NCI-H345 treated with DMSO at 0.1 percent for 48 hours (cell line): ENCODE results near the gene UGCG.
"Not testable (repeated sequence)": the region's sequence is repeated elsewhere in the genome, so short reads cannot be mapped to it uniquely, and the experiment has no call there.

ENCODE experiments used
- DNase-seq: peaks from one replicate; lab custom pipeline; 2025; ENCODE audit not compliant: unreplicated experiment; lab: John Stamatoyannopoulos, UW

Gene UGCG

DNA sequence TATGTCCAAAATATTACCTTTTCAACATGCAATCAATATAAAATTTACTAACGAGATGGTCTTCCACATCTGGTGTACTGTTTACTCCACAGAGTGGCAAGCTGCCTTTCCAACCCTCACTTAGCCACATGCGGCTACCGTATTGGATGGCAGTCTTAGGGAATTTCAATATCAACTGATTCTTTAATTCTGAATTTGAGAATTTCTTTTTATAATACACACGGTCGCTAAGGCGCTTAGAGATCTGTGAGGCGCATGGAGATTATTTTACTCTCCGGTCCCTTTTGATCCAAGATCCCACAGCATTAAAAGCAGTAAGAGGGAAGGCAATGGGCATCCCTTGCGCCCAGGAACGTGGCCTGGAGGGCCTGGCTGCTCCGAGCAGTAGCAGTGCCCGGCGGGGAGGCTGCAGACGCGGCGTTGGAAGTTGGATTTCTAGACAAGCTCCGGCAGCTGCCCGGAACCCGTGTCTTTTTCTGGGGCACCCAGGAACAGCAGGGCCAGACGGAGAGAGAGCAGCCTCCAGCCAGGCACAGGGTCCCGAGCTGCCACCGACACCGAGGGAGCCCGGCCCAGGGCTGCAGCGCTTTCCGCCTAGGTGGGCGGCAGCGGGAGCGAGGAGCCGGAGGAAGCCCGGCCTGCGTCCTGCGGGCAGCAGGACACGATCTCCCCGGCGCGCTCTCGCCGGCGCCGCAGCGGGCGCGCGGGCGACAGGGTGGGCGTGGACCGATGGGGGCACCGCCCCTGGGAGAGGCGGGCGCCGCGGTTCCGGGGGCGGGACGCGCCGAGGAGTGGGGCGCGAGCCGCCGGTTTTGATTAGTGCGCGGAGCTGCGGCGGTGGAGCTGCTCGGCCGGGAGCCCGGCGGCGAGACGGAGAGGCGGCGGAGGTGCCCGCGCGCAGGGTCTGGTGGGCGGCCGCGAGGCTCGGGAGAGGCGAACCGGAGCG is at the start of gene UGCG:
Gene UGCG, plus strand, starts transcription at position 819 of the 946 bp plus-strand sequence. CDS start 402 bp downstream, outside the sequence.
- DNase-seq = peak; percentile 88

DNA sequence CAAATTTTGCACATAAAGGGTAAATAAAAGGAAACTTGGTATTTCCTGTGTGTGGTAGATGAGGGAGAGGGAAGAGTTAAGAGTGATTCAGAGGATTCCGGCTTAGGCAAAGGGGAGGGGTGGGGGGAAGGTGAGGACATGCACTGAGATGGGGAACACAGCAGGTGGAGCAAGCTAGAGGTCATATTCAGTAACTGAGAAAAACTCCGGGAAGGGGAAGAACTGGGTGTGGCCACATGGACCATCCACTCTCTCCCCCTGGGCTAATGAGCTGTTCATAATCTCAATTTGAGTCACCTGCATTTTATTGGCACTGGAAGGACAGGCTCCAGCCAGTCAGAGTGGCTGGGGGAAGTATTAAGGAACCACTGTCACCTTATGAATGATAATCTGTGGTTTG is 45.1 kb upstream of the UGCG start:
- no peak for DNase-seq

DNA sequence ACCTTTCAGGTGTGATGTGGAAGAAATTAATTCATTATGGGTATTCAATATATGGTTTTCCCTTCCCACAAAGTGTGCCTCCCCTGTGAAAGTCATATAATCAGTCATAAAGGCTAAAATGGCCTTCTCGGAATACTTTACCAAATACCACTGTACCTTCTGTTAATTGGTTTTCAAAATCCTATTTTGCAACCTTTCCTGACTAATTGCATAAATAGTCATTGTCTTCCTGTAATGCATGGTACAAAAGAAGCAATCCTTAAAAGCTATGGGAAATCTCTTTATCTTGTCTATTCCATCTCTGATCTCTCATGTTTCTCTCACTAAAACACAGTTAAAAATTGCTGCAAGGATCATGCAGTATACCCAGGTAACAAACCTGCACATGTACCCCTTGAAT is 44.3 kb upstream of the UGCG start:
- DNase-seq = no peak

DNA sequence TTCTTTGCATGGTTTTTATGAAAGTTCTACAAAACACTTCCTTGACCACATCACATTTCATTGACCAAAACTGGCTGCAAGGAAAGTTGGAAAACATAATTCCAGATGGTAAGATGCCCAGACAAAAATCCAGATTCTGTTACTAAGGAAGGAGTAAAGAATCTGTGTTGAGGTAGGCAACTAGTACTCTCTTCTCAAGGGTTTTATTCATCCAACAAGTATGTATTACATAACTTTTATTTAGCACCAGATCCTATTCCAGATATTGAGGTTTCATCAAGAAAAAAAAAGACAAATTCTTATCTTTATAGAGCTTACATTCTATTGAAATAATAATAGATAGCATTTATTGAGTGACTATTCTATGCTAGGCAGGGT is 43.2 kb upstream of the UGCG start:
- no peak for DNase-seq

DNA sequence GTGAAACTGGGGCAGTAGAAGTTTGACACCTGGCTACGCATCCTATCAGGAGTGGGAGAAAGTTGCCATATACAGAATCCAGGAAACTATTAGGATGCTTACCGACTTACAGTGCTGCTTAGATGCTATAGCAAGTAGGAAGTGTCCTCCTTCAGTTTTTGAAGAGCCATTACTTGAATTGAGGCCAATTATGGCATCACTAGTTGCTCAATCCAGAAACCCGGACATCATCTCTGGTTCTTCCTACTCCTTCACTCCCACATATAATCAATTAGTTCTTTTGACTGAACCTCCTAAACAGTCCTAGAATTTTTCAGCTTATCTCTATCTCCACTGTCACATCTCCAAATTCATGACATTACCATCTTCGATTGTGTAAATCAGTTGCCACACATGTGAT is 41.8 kb upstream of the UGCG start:
- no peak for DNase-seq

DNA sequence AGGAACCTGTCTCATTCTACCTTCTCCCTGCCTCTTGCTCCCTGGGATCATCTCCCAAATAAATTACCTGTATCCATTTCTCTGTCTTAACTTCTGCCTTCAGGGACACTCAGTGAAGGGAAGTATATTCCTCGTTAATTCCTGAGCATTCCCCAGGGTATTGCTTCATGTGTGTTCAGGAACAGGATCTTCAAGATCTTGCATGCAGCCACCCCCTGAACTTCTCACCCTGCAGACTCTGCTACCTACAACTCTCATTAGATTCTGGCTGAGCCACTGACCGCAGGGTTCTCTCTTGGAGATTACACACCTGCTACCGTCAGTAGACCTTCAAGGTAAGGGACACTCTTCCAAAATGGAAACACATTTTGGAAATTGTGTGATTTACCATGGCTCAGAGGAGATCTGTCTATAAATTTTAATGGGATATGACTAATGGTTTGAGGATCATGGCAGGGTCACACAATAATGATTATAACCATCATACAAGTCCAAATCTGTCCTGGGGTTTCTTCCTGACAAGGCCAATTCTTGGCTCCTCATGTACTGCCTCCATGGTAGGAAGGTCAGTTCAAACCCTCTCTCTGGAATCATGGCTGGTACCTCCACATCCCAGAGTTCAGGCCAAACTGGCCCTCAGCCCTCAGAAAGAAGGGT is 38.9 kb upstream of the UGCG start:
- no peak for DNase-seq

DNA sequence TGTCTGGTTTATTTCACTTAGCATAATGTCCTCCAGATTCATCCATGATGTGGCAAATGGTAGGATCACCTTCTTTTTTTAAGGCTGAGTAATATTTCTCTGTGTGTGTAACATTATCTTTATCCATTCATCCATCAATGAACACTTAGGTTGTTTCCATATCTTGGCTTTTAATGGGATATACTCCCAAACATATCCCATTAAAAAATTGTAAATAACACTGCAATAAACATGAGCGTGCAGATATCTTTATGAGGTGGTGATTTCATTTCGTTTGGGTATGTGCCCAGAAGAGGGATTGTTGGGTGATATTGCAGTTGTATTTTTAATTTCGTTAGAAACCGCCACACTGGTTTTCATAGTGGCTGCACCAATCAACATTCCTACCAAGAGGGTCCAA is 36.2 kb upstream of the UGCG start:
- DNase-seq = no peak

DNA sequence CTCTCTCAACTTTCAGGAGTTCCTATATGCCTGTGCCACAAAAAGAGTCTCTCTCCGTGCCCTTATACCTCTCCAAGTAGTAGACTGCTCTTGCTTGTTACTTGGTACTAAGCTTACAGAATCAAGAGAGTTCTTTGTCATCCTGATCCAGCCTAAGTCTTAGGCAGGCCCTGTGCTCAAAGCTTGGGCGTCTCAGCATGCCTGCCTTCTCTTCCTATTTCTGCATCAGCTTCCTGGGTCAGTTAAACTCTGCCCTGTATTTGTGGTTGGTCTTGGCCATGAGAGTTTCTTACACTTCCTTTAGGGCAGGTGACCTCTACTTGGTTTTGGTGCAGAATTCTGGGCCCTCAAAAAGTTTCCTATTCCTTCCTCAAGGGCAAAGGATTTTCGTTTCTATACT is 33.0 kb upstream of the UGCG start:
- DNase-seq = no peak

DNA sequence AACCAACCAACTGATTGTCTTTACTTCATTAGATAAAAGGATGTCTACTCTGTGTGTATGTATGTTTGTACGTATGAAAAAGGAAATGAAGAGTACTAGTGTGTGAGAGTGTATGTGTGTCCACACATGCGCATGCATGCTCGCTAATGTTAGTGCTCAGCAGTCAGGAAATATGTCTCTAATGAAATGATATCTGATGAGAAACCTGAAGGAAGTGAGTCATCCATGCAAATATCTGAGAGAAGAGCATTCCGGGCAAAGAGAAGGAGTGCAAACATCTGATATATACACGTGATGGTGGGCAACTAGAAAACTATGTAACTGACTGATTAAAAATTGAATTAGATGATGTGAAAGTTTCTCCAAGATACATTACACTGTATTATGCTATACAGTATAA is 29.6 kb upstream of the UGCG start:
- DNase-seq = no peak

DNA sequence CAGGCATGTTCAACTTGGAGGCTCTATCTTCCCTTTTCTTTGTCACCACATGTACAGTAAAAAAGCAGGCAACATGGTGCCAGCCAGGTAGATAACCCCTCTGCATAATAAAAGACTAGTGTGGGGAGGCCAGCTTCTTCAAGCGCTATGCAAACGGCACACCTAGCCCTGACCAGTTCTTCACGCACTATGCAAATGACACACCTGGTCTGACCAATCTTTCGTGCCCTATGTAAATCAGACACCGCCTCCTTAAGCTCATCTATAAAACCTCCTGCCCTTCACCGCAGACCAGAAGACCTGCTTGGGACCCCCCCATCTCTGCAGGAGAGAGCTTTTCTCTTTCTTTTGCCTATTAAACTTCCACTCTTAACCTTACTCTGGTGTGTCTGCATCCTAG is 28.1 kb upstream of the UGCG start:
- no peak for DNase-seq

DNA sequence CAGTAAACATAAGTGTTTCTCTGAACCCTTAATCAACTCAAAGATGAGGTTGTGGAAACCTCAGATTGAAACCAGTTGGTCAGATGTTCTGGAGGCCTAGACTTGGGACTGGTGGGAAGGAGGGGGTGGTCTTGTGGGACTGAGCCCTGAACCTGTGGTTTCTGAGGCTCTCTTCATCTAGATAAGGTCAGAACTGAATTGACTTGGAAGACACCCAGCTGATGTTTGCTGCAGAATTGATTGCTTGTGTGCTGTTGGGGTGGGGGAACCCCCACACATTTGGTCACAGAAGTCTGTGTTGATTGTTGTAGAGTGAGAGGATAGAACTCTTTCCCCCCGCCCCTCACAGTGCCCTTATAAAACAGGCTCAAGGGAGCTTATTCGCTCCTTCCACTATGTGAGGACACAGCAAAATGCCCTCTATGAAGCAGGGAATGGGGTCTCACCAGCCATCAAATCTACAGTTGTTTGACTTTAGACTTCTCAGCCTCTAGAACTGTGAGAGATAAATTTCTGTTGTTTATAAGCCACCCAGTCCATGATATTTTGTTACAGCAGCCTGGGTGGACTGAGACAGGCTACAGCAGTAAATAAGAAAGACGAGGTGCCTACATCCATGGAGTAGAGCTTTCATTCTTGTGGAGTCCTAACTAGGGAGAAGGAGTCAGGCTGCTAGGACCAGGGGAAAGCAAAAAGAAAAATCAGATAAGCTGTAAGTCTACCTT is 25.7 kb upstream of the UGCG start:
- DNase-seq = no peak

DNA sequence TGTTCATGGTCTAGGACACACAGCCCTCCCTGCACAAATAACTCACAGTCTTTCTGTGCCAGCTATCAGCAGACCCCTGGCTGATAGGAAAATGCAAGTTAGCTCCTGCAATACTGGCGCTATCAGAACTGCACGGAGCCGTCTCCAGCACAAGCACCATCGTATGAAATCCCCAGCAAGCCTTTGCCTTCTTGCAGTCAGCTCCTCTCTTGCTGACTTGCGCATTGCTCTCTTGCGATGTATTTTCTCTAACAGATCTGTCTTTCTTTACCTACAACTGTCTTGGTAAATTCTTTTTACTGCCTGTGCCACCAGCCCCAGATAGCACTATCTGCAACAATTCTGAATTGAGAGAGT is 25.1 kb upstream of the UGCG start:
- DNase-seq = no peak

DNA sequence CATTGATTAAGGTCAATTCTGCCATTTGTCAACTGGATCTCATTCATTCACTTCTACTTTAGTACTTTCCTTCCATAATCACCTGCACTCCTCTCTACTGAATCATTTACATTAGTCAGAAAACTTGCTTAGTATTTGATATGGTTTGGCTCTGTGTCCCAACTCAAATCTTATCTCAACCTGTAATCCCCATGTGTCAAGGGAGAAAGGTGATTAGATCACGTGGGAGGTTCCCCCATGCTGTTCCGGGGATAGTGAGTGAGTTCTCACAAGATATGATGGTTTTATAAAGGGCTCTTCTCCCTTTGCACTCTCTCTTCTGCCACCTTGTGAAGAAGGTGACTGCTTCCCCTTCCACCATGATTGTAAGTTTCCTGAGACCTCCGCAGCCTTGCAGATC is 23.7 kb upstream of the UGCG start:
- DNase-seq = no peak

DNA sequence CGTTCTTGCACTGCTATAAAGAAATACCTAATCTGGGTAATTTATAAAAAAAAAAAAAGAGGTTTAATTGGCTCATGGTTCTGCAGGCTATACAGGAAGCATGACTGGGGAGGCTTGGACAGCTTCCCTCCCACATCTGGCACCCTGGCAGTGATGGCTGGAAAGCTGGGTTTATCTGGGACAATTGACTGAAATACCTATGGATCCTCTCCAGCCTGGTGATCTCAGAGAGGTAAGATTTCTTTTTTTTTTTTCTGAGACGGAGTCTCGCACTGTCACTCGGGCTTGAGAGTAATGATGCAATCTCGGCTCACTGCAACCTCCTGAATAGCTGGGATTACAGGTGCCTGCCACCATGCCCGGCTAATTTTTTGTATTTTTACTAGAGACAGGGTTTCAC is 22.7 kb upstream of the UGCG start:
- no peak for DNase-seq

DNA sequence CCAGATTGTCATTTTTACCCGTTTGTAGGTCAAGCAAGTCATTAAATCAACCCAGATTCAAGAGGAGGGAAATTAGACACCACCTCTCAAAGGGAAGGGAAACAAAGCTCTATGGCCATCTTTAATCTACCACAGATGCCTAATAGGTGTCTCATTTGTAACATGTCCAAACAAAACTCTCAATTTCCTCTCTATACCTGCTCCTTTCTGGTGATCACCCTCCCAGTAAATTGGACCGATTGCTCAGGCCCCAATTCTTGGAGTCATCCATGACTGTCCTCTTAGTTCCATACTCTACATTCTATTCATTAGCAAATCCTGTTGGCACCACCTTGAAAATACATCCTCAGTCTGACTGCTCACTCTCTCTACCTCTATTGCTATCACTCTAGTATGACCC is 22.1 kb upstream of the UGCG start:
- no peak for DNase-seq

DNA sequence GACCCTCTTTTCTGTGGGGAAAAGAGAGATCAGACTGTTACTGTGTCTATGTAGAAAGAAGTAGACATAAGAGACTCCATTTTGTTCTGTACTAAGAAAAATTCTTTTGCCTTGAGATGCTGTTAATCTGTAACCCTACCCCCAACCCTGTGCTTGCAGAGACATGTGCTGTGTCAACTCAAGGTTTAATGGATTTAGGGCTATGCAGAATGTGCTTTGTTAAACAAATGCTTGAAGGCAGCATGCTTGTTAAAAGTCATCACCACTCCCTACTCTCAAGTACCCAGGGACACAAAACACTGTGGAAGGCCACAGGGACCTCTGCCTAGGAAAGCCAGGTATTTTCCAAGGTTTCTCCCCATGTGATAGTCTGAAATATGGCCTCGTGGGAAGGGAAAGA is 21.3 kb upstream of the UGCG start:
- not testable (repeated sequence) for DNase-seq

DNA sequence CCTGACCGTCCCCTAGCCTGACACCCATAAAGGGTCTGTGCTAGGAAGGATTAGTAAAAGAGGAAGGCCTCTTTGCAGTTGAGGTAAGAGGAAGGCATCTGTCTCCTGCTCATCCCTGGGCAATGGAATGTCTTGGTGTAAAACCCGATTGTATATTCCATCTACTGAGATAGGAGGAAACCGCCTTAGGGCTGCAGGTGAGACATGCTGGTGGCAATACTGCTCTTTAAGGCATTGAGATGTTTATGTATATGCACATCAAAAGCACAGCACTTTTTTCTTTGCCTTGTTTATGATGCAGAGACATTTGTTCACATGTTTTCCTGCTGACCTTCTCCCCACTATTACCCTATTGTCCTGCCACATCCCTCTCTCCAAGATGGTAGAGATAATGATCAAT is 20.9 kb upstream of the UGCG start:
- DNase-seq = not testable (repeated sequence)

DNA sequence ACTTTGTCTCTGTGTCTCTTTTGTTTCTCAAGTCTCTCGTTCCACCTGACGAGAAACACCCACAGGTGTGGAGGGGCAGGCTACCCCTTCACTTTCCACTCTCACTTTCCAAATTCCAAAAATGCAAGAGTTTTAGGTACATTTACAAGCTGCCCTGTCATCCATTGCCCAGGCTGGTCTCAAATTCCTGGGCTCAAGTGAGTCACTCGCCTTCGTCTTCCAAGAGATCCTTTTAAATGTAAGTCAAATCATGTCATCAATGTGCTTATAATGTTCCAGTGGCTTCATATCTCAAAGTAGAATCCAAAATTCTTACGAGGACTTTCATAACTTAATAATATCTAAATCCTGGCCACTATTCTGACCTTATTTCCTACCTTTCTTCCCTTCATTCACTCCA is 20.4 kb upstream of the UGCG start:
- DNase-seq = no peak

DNA sequence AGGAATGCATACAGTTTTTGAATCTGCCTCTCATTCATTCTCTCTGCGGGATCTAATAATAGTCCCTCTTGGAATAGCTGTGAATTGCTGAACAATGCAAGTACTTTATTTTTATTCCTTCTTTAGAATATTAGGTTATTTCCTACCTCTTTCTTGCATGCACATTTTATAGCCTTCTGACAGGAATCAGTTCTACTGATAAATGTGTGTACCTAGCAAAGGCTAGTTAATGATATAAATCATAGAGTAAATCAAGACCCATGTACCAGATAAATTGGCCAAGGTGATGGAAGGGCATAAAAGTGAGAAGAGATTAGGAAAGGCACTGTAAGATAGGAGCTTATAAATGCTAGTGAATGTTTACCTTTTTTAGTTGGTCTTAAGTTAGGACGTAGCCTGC is 19.2 kb upstream of the UGCG start:
- no peak for DNase-seq

DNA sequence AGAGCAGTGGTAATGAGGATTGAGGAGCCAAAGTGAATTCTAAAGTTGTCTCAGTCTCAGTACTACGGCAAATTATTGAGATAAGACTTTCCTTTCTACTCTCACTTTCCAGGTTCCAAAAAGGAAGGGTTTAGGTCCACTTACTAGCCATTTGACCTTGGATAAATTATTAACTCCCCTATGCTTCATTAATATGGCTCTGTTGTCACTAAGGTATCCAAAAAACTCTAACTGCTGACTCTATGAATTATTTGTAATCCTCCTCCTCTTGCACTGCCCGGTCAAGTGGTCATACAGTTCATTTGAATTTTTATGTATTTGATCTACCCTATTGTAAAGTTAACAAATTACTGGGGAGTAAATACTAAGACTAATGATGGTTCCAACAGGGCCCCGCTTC is 17.7 kb upstream of the UGCG start:
- no peak for DNase-seq

DNA sequence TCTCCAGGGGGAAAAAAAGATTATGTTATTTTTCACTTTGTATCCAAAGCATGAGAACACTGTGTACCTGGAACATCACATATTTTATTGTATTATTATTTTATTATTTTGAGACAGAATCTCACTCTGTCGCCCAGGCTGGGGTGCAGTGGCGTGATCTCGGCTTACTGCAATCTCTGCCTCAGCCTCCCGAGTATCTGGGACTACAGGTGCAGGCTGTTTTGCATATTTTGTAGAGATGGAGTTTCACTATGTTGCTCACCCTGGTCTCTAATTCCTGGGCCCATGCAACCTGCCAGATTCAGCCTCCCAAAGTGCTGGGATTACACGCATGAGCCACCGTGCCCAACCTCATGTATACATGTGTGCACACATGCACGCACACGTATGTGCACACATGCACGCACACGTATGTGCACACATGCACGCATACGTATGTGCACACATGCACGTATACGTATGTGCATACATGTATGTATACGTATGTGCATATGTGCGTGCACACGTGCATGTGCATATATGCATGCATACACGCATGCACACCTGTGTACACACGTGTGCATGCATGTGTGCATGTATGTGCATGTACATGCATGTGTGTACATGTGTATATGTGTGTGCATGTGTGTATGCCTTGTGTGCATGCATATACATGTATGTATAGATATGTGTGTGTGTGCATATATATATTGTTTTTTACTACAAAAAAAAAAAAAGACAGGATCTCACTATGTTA is 9.5 kb upstream of the UGCG start:
- DNase-seq = no peak
